SK-N-MC (cell line): ENCODE data around the gene NKAIN2.

Source experiments
- DNase-seq: peaks from one replicate; pipeline ENCODE4 v3.0.0-alpha.2; 2011; ENCODE audit warnings: low read depth, low spot score
- H3K27ac ChIP-seq: fragments of 200-600 bp; sonication (generic); 2 replicates; pipeline ENCODE4 v1.5.1; 2016; ENCODE audit warnings: mixed run types
- H3K36me3 ChIP-seq: fragments of 200-600 bp; sonication (generic); 2 replicates; pipeline ENCODE4 v1.6.1; 2017; ENCODE audit warnings: antibody characterized with exemption, low read length, mixed read lengths; ENCODE audit not compliant: insufficient read depth
- H3K4me3 ChIP-seq: fragments of 200-600 bp; sonication (generic); 2 replicates; pipeline ENCODE4 v1.5.1; 2016
- H3K9ac ChIP-seq: fragments of 200-600 bp; sonication (generic); 2 replicates; pipeline ENCODE4 v1.8.0; 2017; ENCODE audit warnings: mixed run types, mixed read lengths; ENCODE audit not compliant: insufficient read length
- H3K9me3 ChIP-seq: fragments of 200-600 bp; sonication (generic); 2 replicates; pipeline ENCODE4 v1.6.1; 2017; ENCODE audit warnings: low read depth, mild to moderate bottlenecking, antibody characterized with exemption, low read length, moderate library complexity, mixed read lengths
- EZH2 ChIP-seq: fragments of 200-600 bp; sonication (generic); IDR thresholded peaks from one replicate; pipeline ENCODE4 v1.6.1; 2017; ENCODE audit warnings: antibody characterized with exemption
- FOXP2 ChIP-seq: optimal IDR thresholded peaks from 2 replicates; pipeline ENCODE3; 2011; ENCODE audit warnings: mild to moderate bottlenecking, moderate library complexity; ENCODE audit not compliant: insufficient read depth; ENCODE audit errors: extremely low read length, control extremely low read depth
- POLR2AphosphoS5 ChIP-seq: IDR thresholded peaks from 2 replicates; pipeline ENCODE4 v1.6.1; 2012; ENCODE audit warnings: mild to moderate bottlenecking, low read depth, low read length, borderline replicate concordance

Gene NKAIN2

DNA sequence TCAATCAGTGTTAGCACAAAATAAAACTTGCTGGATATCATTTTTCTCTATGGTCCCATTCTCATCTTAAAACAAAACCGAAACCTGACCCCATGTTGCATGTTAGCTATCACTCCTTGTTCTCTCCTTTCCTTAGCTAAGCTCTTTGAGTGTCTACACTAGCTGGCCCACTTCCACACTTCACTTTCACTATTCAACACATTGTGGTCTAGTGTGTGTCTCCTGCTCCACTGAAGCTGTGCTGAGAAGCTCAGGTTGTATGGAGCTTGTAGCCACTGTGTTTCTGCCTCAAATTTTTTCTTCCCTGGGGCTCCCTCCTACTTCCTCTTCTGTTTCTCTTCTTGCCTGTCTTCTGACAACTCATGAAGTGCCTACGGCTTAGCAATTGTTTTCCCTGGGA, 223.0 kb downstream of the NKAIN2 start:
- H3K9ac ChIP-seq, result no peak overlapping the region
- DNase-seq, result no peak
- H3K4me3 ChIP-seq, result no peak overlapping the region
- no peak overlapping the region for H3K27ac ChIP-seq
- H3K9me3 ChIP-seq, result no peaks in the 10 kb centered on the region
- TF ChIP-seq POLR2AphosphoS5 (no peak), FOXP2 (no peak), EZH2 (no peak)
- no peaks in the 10 kb centered on the region for H3K36me3 ChIP-seq

DNA sequence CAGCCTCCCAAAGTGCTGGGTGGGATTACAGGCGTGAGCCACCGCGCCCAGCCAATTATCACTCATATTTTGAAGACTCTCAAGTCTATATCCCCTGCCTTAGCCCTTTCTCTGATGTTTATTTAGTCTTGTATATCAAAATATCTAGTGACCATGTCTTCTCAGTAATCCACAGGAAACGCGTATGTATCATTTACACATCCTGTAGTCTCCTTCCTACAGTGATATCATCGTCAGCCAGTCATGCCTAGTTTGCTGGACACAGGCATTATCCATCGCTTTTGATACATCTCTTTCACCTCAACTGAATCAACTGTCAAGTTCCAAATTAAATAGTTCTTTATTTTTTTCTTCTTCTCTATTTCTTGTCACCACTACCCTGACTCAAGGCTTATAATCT, 223.7 kb downstream of the NKAIN2 start:
- Histone ChIP-seq H3K36me3 (no peaks in the 10 kb centered on the region), H3K9me3 (no peaks in the 10 kb centered on the region), H3K27ac (no peak overlapping the region), H3K9ac (no peak overlapping the region), H3K4me3 (no peak overlapping the region)
- DNase-seq, result no peak
- TF ChIP-seq EZH2 (no peak), POLR2AphosphoS5 (no peak), FOXP2 (no peak)

DNA sequence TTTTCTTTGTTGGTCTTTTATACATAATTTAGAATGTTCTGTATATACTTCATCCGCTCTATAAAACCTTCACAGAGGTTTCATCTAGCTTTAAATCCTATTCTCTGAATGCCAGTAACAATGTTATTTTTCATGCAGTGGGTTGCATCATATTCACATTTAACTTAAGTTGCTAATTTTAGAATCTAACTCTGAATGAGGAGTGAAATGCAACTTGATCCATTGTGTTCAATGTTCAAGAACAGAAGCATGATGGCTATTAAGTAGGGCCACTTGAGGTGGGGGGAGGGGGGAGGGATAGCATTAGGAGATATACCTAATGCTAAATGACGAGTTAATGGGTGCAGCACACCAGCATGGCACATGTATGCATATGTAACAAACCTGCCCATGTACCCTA, 224.5 kb downstream of the NKAIN2 start:
- H3K9me3 ChIP-seq, result no peaks in the 10 kb centered on the region
- no peak for TF ChIP-seq EZH2
- no peak for TF ChIP-seq FOXP2
- no peak for TF ChIP-seq POLR2AphosphoS5
- no peak overlapping the region for H3K4me3 ChIP-seq
- H3K9ac ChIP-seq, result no peak overlapping the region
- DNase-seq, result no peak
- H3K36me3 ChIP-seq, result no peaks in the 10 kb centered on the region
- H3K27ac ChIP-seq, result no peak overlapping the region

DNA sequence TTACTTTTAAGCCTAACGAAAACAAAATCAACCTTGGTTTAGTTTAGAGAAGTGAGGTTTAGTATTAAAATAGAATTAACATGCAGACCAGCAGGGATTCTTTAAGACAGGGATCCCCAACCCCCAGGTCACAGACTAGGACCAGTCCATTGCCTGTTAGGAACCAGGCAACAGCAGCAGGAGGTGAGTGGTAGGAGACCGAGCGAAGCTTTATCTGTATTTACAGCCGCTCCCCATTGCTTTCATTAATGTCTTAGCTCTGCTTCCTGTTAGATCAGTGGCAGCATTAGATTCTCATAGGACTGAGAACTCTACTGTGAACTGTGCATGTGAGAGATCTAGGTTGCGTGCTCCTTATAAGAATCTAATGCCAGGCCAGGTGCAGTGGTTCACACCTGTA, 225.9 kb downstream of the NKAIN2 start:
- no peak overlapping the region for H3K9ac ChIP-seq
- H3K27ac ChIP-seq, result no peak overlapping the region
- no peaks in the 10 kb centered on the region for H3K9me3 ChIP-seq
- no peak for DNase-seq
- TF ChIP-seq FOXP2 (no peak), POLR2AphosphoS5 (no peak), EZH2 (no peak)
- H3K4me3 ChIP-seq, result no peak overlapping the region
- H3K36me3 ChIP-seq, result no peaks in the 10 kb centered on the region

DNA sequence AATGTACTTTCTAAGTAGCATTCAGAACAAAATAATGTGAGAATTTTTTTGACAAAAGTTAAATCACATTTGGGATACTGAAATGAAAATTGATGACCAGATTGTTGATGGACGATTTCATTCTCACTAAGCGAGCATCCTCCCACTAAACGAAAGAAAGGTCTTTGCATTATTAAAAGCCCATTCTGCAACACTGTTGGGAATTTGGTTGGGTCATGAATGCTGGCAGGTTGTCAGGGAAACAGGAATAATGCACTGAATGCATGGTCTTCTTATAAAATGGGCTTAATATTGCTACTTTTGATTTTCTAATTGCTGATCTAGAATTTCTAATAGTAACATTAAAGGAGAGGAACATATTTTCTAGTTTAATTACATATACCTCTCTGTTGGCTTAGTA, 229.8 kb downstream of the NKAIN2 start:
- no peaks in the 10 kb centered on the region for H3K9me3 ChIP-seq
- H3K36me3 ChIP-seq, result no peaks in the 10 kb centered on the region
- TF ChIP-seq EZH2 (no peak), FOXP2 (no peak), POLR2AphosphoS5 (no peak)
- no peak for DNase-seq
- H3K9ac ChIP-seq, result no peak overlapping the region
- H3K4me3 ChIP-seq, result no peak overlapping the region
- H3K27ac ChIP-seq, result no peak overlapping the region

DNA sequence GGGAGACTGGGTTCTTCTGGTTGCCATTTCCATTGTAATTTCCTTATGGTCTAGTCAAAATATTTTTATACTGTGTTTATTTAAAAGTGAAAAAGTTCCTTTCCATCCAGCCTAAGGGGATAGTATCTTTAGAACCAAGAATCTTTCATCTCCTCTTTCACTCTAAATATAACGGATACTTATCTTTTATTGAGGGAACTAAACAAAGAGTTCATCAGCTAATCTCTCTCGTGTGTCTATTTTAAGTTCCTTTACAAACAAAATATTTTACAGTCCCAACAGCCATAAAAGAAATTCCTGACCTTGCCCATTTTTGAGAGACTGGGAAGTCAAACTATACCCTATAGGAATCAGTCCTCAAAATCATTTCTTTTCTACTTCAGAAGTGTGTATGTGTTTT, 232.7 kb downstream of the NKAIN2 start:
- H3K9ac ChIP-seq, result no peak overlapping the region
- DNase-seq, result no peak
- H3K9me3 ChIP-seq, result no peaks in the 10 kb centered on the region
- no peaks in the 10 kb centered on the region for H3K36me3 ChIP-seq
- no peak for TF ChIP-seq EZH2
- TF ChIP-seq POLR2AphosphoS5, result no peak
- TF ChIP-seq FOXP2, result no peak
- H3K27ac ChIP-seq, result no peak overlapping the region
- H3K4me3 ChIP-seq, result no peak overlapping the region; the same call in 1 of the 2 replicates

DNA sequence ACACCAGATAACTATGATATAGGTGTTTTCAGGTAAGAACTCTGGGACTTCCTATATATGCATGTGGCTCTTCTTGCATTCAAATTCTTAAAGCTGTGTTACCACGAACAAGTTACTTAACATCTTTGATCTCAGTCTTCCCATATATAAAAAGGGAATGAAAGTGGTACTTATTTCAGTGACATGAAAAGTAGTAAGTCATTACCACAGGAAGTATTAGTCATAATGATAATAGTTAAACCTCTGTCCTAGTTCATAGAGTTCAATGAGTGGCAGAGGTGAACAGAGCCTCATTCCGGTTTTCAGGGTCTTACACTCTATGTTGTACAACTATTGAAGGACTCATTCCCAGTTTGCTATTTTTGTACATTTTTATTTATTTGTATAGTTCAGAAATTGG, 237.0 kb downstream of the NKAIN2 start:
- no peak for TF ChIP-seq POLR2AphosphoS5
- TF ChIP-seq FOXP2, result no peak
- no peak for TF ChIP-seq EZH2
- Histone ChIP-seq H3K36me3 (no peaks in the 10 kb centered on the region), H3K4me3 (no peak overlapping the region), H3K27ac (no peak overlapping the region), H3K9me3 (no peaks in the 10 kb centered on the region), H3K9ac (no peak overlapping the region)
- no peak for DNase-seq

DNA sequence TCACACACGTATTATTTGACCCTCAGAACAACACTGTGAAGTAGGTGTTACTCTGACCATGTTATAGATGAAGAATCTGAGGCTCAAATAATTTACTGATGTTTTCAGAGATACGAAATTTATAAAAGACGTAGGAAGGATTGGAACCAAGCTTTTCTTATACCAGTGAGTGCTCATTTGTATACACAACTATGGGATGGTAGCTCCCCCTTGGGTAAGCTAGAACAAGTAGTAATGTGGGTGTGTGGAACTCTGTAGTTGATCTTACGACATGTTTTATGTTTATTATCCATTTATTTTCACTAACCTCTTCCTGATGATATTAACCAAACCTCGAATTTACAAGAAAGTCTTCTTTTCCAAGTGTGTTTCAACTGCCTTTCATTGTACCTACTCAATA, 248.5 kb downstream of the NKAIN2 start:
- Histone ChIP-seq H3K9me3 (no peaks in the 10 kb centered on the region), H3K36me3 (no peaks in the 10 kb centered on the region), H3K9ac (no peak overlapping the region), H3K4me3 (no peak overlapping the region), H3K27ac (no peak overlapping the region)
- no peak for TF ChIP-seq POLR2AphosphoS5
- no peak for DNase-seq

DNA sequence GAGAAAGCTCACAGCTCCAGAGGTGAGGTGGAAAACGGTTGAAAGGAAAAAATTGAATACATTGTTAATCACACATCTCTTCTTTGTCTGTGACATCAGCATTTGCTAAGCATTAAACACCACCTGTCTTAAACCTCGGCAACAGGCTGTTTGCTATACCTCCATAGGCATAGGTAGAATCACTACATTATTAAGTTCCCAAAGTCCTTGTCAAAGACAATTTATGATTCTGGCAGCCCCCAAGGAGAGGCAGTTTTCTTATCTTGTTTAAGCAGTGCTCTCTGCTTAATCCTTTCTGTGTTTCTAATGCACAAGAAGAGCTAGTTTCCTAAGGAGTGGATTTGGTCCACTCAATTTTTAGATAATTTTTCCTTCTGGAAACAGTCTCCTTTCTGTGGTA, 249.7 kb downstream of the NKAIN2 start:
- Histone ChIP-seq H3K4me3 (no peak overlapping the region), H3K9ac (no peak overlapping the region), H3K9me3 (no peaks in the 10 kb centered on the region), H3K27ac (no peak overlapping the region), H3K36me3 (no peaks in the 10 kb centered on the region)
- DNase-seq, result no peak
- TF ChIP-seq POLR2AphosphoS5 (no peak), FOXP2 (no peak), EZH2 (no peak)
